Right lobe of liver (tissue), 4 donors: ENCODE results near the gene TBC1D5.

Source experiments
- CTCF ChIP-seq, 4 donors: fragments of 200-600 bp in 3 of 4; fragments of 450-650 bp in 1 of 4; IDR thresholded peaks; one replicate each; pipeline versions ENCODE4 v1.5.1 to v1.8.0; 2016 to 2022; ENCODE audit warnings: antibody characterized with exemption in 4 of 4, mild to moderate bottlenecking in 2 of 4
- POLR2A ChIP-seq: fragments of 450-650 bp; IDR thresholded peaks from one replicate; pipeline ENCODE4 v1.6.1; 2017; ENCODE audit warnings: antibody characterized with exemption, mild to moderate bottlenecking
- donor health status: DM: no; HTN: no; CAD: no.
- donor health status: DM: no; HTN: no; CAD: no.
- donor health status: DM: no; HTN: yes; CAD: no.

GRCh38 chr3:17207979-17208378 lies 534.5 kb downstream of the TBC1D5 start:
- TF ChIP-seq CTCF (IDR thresholded peaks at IDR 0.05) (no peak), POLR2A (no peak)
